GM19328 (cell line): ENCODE results near the gene GJA1.
"Not testable (repeated sequence)": the region's sequence is repeated elsewhere in the genome, so short reads cannot be mapped to it uniquely, and the experiment has no call there.

Experiments used
- ATAC-seq: cut with Tn5 transposase; IDR thresholded peaks from one replicate; pipeline ENCODE4 v1.9.1; 2021; ENCODE audit warnings: mild to moderate bottlenecking, moderate library complexity; ENCODE audit not compliant: unreplicated experiment

GJA1 gene

DNA sequence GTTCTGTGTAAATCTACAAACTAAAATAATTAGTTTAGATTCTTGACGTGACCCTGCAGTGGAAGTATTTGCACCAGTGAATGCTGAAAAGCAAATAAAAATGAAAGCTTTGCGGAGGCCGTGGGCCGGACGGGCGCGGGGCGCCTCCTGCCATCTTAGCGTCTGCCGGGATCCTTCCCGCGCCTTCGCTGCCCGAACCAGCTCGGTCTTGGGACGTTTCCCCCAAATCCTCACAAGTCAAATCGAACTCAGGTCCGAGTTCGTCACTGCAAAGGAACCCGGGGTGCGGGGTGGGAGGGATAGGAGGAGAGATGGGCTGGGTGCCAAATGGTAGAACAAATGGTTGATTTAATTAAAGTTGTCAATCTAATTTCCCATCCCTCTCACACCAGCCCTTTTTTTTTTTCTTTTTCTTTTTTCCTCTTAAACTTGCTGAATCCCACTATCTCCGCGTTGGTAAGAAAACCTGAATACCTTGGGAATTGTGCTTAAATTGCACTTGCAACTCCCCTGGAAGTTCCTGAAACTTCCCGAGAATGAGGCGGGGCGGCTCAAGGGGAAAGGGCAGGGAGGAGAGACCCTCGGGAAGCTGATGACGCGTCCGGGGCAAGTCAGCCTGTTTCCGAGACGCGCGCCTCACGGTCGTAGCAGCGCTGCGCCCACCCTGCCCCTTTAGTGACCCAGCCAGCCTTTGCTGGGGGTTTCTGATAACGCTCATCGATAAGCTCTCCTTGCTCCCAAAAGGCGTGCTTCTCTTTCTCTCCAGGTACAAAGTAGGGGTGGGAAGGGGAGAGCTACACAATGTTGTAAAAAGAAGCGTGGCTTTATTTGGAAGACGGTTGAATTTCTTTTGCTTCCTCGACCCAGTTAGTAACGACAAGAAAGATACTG lies 1.8 kb downstream of the GJA1 start:
- ATAC-seq, result no peak

DNA sequence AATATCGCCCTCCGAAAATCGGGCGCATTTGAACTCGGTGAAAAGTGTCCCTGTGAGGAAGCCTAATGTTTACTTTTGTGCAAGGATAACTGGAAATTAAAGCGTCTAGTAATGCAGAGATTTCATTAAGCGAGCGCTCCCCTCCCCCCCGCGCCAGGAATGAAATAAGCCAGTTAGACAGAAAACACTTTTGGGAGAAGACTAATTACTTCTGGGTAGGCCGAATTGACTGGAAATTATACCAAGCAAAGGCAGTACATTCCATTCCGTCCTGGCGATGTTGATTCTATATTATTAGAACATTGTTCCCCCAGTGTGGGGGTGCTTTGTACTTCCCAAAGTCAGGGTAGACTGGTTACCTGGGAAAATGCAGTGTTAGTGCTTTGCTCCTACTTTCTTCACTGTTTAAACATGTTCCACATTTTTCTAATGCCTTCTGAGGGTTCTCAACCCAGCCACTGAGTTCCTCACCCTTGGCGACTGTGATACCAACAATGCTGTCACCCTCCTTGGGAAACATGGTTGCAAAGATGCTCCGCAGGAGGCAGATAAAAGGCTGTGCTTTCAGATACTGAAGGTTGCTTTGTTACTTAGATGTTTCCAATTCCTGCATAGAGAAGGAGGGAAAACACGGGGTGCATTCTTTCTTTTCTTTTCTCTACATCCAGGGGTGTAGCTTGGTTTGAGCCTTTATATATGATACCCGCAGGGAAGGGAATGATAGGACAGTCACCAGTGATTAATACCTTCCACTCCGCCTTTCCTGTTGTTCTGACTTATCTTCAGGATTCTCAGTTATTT lies 2.6 kb downstream of the GJA1 start:
- no peak for ATAC-seq

DNA sequence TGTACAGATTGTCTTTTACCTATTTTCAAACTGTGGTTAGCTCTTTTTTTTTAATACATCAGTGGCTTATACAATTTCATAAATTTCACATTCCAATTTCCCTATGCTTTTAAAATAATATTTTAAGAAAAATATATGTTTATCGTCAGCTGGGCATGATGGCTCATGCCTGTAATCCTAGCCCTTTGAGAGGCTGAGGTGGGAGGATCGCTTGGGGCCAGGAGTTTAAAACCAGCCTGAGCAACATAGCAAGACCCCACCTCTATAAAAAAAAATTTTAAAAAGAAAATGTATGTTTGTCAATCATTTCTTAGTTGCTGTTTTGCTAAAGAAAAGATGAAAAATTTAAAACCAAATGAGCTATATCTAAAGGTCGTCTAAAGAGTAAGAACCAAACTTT lies 3.4 kb downstream of the GJA1 start:
- ATAC-seq, result no peak

DNA sequence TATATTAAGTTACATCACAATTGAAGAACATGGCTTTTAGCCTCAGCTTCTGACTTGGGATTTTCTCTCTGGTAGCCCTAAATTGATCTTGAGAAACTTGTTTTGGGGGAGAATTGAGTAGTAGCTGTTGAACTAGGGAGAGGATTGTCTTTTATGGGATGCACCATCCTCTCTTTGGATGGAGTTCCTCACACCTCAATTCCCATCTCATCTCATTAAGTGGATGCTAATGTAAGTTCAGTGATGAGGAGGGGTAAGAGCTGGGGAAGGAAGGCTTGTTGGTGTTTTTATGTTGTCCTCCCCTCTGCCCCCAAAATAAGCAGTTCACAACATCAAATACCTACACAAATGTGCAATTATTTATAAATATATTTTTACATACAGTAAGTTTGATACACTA lies 4.0 kb downstream of the GJA1 start:
- ATAC-seq, result no peak

DNA sequence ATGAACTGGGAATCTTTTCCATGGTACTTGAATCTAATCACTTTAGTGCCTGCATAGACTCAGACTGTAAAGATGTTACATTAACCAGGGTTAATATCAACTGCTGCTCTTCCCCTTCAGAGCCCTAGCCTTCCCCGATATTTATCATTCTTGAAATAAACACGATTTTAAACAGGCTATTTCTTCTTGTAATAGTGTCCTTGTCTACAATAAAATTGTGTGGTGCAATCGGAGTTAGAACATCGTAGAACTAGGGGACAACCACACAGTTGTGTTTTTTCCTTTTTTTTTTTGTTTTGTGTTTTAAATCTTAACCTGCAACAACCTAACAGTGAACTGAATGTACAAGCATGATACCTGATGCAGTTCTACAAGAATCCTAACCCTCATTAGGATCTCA lies 4.5 kb downstream of the GJA1 start:
- ATAC-seq, result no peak

DNA sequence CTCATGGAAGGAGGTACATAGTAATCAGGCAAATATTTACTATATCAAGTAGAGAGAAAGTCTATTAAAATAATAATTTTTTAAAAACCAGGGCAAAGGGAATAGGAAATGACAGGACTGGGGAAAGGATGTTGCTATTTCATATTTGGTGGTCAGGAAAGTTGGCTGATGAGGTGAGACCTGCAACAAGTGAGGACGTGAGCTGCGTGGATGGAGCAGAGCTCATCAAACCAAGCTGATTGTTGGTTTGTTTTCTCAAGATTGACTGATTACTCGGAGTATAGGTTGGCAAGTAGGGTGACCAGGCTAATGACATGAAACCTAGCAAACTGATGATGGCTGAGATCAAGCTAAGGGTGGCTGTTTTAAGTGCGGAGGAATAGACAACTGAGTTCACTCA lies 6.0 kb downstream of the GJA1 start:
- no peak for ATAC-seq

DNA sequence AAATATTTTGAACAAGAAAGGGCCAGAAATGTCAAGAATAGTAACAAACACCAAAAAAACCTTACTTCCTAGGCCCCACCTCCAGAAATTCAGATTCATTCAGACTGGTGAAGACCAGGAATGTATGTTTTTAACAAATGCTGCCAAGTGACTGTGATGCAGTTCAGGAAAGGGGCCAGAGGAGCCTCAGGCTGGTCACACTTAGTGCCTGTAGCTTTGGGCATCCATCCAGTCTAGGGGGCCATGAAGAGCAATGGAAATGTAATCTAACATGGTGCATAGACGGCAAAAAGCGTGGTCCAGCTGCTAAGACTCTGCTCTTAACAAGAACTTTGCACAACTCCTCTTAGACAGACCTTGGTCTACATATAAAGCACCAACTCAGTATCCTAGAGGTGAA lies 7.1 kb downstream of the GJA1 start:
- ATAC-seq, result no peak

DNA sequence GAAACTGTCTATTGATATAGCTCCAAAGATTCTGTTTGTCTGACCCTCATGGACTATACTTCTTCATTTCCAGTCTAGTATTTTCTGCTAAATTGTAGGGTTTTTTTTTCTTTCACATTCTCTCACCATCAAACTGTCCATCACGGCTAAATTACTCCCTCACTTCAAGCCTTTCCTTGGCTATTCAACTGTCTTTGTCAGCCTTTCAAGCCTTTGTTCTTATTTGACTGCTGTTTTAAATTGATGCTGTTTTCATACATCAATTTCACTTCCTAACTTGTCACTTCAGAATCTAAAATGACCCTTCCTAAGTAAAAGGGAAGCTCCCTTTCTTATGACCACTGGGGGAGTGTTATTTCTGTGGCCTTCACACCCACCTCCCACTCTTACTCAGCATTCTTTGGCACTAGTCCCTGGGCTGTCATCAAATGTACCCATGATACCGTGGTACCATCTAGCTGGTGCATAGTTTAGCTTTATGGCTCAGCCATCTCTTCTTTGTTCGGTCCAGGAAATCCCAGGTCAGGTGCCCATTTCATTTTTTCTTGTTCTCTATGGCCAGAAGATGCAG lies 8.6 kb downstream of the GJA1 start:
- no peak for ATAC-seq

DNA sequence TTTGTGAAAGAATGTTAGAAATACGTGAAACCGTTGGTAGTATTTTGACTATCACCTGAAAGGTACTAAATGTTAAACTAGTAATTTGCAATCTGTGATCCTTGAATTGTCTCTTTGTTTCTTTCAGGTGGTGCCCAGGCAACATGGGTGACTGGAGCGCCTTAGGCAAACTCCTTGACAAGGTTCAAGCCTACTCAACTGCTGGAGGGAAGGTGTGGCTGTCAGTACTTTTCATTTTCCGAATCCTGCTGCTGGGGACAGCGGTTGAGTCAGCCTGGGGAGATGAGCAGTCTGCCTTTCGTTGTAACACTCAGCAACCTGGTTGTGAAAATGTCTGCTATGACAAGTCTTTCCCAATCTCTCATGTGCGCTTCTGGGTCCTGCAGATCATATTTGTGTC lies 11.3 kb downstream of the GJA1 start:
- ATAC-seq, result not testable (repeated sequence)

DNA sequence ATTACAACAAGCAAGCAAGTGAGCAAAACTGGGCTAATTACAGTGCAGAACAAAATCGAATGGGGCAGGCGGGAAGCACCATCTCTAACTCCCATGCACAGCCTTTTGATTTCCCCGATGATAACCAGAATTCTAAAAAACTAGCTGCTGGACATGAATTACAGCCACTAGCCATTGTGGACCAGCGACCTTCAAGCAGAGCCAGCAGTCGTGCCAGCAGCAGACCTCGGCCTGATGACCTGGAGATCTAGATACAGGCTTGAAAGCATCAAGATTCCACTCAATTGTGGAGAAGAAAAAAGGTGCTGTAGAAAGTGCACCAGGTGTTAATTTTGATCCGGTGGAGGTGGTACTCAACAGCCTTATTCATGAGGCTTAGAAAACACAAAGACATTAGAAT lies 12.3 kb downstream of the GJA1 start:
- ATAC-seq, result not testable (repeated sequence)

DNA sequence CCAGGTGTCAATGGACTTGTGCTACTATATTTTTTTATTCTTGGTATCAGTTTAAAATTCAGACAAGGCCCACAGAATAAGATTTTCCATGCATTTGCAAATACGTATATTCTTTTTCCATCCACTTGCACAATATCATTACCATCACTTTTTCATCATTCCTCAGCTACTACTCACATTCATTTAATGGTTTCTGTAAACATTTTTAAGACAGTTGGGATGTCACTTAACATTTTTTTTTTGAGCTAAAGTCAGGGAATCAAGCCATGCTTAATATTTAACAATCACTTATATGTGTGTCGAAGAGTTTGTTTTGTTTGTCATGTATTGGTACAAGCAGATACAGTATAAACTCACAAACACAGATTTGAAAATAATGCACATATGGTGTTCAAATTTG lies 13.1 kb downstream of the GJA1 start:
- ATAC-seq, result not testable (repeated sequence)

DNA sequence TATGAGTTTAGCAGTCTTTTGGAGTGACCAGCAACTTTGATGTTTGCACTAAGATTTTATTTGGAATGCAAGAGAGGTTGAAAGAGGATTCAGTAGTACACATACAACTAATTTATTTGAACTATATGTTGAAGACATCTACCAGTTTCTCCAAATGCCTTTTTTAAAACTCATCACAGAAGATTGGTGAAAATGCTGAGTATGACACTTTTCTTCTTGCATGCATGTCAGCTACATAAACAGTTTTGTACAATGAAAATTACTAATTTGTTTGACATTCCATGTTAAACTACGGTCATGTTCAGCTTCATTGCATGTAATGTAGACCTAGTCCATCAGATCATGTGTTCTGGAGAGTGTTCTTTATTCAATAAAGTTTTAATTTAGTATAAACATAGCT lies 13.9 kb downstream of the GJA1 start:
- ATAC-seq, result no peak

DNA sequence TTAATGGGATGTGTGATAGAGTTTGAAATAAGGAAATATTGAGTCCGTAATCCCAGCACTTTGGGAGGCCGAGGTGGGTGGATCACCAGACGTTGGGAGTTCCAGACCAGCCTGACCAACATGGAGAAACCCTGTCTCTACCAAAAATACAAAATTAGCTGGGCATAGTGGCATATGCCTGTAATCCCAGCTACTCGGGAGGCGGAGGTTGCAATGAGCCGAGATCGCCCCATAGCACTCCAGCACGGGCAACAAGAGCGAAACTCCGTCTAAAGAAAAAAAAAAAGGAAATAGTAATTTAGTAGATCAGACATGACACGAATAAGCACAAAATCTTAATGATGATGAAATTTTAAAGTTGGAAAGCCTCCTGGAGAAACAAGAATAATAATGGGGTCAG lies 14.8 kb downstream of the GJA1 start:
- ATAC-seq, result no peak

DNA sequence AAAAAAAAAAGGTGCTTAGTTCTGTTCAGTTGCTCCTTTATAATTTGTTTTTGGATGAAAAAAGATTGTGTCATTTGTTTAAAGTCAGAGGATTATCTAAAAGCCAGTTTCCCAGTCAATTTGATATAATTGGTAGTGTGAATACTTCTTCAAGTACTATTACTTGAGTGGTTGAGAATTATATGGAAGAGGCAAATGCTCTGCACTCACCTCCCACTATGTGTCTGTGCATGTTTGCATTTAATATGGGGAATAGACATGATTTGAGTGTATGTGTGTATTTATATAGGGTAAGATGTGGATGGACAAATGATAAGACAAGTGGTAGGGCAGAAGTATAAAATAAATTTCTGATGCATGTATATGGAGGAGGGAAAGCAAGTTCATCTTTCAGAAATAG lies 15.8 kb downstream of the GJA1 start:
- no peak for ATAC-seq

DNA sequence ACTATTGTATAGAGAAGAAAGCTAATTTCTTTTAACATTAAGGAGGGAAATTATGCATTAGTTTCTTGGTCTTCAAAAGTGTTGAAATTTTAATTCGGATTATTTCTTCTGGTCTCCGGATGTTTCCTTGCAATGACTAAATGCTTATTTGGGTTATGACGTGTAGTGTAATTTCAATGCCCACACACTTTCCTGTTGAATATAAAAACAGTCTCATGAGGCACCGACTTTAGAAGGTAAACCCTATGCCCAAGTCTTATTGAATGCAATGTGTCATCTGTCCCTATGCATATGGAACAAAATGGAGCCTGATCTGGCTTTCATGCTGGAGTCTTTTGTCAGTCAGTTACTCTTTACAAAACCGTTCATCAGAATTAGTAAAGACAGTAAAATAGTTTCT lies 17.7 kb downstream of the GJA1 start:
- no peak for ATAC-seq

DNA sequence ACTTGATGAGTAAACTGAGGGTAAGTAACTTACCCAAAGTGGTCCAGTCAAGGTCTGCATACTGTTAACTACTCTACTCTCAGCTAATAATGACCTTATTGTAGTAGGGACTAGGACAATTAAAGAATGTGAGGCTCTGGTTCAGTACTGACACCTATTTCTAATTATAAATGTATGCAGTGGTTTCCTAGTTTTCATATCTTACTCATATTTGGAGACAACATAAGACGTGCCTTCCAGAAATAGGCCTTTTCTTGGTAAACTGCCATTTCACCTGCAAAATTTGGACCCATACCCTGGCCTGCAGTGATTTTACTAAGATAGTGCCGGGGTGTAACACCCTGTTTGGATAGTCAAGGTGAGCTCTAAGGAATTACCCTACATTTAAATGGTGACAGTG lies 24.7 kb downstream of the GJA1 start:
- ATAC-seq, result no peak

DNA sequence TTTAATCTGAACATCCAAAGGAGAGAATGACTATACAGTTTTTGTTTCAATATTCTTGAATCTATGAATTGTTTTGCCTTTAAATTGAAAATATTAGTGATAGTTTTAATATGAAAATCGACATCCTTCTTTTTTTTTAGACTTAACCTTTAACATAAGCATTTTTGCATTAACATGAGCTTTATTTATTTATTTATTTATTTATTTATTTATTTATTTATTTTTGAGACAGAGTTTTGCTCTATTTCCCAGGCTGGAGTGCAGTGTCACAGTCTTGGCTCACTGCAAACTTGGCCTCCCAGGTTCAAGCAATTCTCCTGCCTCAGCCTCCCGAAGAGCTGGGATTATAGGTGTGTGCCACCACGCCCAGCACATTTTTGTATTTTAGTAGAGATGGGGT lies 27.6 kb downstream of the GJA1 start:
- ATAC-seq, result no peak

DNA sequence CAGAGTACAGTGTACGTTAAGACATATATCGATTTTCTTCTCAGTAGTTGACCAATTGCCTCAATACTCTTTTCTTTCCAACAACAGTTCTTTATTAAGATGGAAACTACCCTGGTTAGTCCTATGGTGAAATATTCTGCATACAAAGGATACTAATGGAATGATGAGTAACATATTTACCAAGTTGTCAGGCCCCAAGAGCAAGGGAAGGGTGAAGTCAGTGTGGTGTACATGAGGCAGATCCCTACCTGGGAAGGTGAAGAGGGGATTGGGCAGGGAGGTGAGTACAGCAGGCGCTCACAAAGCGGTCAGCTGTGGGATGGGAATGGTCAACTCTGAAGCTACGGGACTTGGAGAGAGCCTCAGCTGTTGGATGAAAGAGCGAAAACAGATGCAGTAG lies 29.7 kb downstream of the GJA1 start:
- no peak for ATAC-seq

DNA sequence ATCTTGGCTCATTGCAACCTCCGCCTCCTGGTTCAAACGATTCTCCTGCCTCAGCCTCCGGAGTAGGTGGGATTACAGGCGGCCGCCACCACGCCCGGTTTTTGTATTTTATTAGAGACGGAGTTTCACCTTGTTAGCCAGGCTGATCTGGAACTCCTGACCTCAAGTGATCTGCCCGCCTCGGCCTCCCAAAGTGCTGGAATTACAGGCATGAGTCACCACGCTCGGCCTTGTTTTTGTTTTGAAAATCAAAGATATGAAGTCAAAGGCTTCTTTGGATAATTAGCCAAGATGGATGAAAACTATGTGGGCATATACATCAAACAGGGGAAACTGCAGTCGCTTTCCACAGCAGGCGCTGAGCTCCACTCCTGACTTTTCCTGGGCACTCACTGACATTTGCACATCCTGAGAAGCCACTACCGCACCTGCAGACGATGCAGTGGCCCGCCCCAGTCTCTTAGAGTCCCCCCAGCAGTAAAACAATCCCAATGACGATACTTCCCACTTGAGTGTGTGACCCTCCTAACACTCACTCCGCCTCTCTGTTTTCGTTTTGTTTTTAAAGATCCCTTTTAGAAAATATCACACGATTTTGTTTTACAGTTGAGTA lies 44.1 kb downstream of the GJA1 start:
- ATAC-seq, result no peak

DNA sequence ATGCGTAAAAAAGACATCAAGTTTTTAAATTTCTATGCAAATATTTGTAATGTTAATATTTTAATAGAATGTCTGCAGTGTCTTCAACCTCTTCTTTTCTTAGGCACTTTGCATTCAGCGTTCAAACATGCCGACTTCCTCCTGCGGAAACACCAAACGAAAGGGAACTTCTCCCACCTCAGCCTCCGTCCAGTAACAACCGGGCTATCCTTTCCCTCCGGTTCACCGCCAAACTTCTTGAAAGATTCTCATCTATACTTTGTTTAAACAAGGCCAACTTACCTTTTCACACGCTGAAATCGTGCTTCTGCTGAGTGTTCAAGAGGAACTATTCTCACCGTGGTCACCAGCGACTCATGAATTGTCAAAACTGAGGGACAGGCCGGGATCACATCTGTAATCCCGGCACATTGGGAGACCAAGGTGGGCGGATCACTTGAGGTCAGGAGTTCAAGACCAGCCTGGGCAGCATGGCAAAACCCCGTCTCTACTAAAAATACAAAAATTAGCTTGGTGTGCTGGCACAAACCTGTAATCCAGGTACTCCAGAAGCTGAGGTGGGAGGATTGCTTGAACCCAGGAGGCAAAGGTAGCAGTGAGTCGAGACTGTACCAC lies 44.8 kb downstream of the GJA1 start:
- ATAC-seq, result no peak
